GM21529 (cell line): ENCODE results near the gene CCDC57.

Experiments
- ATAC-seq: cut with Tn5 transposase; IDR thresholded peaks from one replicate; pipeline ENCODE4 v1.9.1; 2021; ENCODE audit not compliant: unreplicated experiment

The CCDC57 gene

DNA sequence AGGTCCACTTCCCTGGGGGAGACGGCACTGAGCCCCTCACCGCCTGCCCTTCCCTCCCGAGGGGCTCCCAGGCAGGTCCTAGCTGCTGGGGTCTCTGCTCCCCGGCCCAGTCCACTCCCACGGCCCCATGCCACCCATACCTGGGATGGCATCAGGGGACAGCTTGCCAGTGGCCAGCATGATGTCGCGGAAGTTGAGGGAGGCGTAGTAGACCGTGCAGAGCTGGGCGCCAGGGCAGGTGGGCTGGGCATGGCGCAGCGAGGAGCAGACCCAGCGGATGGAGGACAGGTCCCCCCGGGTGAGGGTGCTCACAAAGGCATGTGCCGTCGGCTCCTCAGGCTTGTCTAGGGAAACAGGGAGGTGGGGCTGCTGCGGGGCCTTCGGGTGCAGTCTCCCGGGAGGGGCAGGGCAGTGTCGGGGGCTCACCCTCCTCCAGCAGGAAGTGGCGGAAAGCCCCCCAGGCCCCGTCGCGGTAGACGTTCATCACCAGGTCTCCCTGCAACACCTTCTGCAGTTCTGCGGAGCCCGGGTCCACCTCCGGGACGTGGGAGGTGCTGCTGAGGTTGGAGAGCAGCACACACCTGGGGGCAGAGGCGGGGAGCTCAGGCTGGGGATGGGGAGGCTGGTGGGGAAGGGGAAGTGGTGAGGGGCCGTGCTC, 128.1 kb downstream of the CCDC57 start:
- no peak for ATAC-seq

DNA sequence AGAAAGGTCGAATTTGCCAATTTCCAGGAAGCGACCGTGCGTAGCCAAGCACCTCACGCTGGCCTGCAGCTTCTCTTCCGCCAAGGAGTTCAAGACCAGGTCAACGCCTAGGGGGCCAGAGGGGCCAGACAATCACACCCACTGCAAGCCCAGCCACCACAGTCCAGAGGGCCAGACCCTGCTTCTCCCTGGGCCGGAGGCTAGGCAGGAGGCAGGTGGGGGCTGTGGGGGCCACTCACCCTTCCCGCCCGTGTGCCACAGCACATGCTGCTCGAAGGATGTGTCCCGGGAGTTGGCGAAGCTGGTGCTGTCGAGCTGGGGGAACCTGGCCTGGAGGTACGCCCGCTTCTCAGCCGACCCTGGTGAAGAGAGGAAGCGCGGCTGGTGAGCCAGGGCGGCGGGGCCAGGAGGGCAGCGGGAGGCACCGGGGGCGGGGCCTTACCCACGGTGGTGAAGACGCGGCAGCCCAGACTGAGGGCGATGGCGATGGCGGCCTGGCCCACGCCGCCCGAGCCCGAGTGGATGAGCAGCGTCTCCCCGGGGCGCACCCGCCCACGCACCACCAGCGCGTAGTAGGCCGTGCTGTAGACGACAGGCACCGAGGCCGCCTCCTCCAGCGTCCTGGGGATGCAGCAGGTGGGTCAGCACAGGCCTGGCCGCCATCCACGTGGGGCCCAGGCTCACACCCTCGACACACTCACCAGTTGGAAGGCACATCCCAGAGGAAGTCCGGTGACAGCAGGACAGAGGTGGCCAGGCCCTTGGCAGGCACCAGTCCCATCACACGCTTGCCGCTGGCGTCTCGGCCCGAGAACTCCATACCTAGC, 128.9 kb downstream of the CCDC57 start:
- ATAC-seq, result no peak

DNA sequence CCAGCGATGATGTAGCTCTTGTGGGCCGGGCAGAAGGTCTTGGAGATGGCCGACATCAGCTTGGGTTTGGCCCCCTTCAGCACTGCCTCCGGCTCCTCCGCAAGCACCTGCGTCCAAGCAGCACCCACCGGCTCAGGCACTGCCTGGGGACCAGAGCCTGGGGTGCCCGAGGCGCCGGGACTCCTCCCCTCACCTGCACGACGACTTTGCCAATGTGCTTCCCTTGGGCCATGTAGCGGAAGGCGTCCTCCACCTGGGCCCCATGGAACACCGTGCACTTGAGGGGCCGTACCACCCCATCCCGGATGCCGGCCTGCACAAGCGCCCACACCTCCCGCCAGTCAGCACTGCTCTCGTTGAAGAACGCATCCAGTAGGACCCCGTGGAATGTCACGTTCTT, 129.6 kb downstream of the CCDC57 start:
- no peak for ATAC-seq

GRCh38 chr17:82082456-82082855, 130.2 kb downstream of the CCDC57 start:
- ATAC-seq, result no peak

DNA sequence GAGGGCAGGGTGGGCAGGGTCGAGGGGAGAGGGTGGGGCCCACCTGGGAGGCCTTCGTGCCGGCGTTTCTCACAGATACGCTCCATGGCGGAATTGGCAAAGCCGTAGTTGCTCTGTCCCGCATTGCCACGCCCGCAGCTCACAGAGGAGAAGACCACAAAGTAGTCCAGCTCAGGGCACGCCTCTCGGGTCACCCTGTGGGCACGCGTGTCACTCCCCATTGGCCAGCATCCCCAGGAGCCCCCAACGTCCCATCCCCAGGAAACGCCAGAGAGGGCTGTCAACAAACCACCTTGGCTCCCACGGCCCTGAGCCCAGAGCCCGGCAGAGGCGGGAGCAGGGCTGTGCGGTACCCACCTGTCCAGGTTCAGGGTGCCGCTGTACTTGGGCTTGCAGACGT, 130.7 kb downstream of the CCDC57 start:
- no peak for ATAC-seq

- ATAC-seq, result no peak
These were observed 131.1 kb downstream of the CCDC57 start for GRCh38 chr17:82081546-82081945.

DNA sequence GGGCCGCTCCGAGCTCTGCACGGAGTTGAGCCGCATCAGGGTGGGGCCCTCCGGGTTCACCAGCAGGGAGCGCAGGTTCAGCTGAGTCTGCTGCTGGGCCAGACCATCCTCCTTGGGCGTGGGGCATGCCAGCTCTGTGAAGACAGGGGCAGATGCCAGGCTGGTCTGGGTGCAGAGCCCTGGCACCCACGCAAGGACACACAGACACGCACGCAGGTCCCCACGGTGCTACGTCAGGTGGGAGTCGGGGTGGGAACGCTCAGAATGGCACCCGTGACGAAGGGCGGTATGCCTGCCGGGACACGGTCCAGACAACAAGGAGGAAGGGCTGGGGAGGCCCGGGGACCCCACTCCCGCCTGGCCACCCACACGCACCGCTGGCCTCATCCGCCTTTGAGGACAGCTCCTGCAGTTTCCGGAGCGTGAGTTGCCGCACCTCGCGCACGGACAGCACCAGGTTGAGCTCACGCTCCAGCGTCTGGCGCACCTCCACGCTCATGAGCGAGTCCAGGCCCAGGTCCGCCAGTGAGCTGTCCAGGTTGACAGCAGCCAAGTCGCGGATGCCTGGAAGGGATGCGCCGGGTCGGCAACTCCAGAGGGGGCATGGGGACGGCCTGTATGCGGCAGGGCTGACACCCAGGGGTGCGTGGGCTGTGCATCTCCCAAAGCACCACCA, 131.7 kb downstream of the CCDC57 start:
- no peak for ATAC-seq

DNA sequence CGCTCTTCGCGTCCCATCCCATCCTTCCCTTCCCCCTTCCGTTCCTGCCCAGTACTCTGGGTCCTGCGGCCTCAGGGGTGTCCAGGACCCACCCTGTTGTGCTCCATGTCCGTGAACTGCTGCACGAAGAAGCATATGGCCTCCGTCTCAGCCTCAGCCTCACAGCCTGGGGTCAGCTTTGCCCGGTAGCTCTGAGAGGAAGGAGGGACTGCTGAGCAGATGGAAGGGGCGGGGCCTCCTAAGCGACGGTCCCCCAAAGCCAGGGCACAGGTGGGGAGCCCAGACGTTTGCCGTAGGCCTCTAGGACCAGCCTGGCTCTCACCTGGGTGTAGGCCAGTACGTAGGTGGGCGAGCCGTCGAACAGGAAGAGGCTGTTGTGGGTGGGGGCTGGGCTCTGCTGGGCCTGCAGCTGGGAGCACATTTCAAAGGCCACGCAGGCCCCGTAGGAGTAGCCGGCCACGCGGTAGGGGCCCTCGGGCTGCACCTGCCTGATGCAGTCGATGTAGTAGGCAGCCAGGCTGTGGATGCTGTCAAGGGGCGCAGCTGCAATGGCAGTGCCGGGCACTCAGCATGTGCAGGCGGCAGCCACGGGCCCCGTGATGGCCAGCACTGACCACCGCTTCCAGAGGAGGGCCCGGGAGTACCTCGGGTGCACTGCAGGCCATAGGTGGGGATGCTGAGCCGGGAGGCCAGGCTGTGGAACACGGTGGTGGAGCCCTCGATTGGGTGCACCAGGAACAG, 132.4 kb downstream of the CCDC57 start:
- no peak for ATAC-seq

DNA sequence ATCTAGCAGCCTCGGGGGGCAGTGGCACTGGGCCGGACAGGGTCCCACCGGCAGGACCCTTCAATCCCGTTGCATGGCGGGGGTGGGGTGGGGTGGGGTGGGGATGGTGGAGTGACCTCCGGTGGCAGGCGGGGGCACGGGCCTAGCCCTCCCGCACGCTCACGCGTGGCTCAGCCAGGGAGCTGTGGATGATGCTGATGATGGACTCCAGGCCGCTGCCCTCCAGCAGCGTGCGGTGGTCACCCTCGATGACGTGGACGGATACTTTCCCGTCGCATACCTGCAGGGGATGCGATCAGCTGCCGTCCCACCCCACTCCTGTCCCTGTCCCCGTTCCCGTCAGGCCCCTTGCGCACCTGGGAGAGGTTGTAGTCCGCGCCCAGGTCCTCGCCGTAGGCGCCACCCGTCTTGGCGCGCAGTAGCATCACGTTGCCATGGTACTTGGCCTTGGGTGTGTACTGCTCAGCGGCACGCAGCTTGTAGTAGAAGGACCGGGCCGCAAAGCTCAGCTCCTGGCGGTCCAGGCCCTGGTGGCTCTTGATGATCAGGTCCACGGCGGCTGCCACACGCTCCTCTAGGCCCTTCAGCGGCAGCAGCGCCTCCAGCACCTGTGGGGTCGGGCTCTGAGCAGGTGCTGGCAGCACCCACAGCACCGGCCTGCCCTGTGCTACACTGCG, 133.5 kb downstream of the CCDC57 start:
- ATAC-seq, result no peak

GRCh38 chr17:82078433-82078832, 134.2 kb downstream of the CCDC57 start:
- ATAC-seq, result no peak

DNA sequence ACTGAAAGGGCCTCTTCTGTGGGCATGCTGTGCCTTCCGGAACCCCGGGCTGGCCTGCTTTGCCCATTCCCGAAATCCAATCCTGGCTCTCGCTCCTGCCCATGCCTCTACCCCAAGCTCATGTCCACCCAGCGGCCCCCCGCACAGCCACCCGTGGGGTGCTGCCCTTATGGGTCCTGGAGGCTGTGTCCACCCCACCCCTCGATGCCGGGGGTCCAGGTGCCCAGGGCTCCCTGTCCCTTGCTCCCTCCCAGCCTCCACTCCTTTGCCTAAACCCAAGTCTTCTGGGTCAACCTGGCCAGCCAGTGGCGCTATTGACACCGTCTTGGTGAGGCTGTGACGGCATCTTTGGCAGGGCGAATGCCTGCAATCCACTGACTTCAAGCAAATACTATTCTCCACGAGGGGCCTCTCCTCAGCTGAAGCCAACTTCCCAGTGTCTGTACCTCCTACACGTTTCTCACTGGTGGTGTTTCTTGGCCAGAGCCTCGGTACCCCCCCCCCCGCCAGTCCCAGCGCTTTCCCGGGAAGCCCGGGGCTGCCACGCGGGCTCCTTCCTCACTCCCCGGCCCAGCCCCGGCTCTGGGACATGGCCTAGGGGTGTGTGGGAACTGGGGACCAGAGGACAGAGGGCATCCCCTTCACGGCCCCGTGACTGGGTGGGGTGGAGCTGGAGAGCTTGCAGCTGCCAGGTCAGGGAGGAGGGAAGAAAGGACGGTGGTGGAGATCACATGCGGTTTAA, 134.9 kb downstream of the CCDC57 start:
- ATAC-seq, result no peak

- no peak for ATAC-seq
These were observed 135.7 kb downstream of the CCDC57 start for GRCh38 chr17:82076785-82077591.

- ATAC-seq, result no peak
These were observed 136.4 kb downstream of the CCDC57 start for GRCh38 chr17:82076018-82076784.

GRCh38 chr17:82073446-82073845, 139.2 kb downstream of the CCDC57 start:
- no peak for ATAC-seq

GRCh38 chr17:82072827-82073226, 139.8 kb downstream of the CCDC57 start:
- no peak for ATAC-seq

- ATAC-seq, result no peak
These were observed 142.0 kb downstream of the CCDC57 start for GRCh38 chr17:82070611-82071010.

DNA sequence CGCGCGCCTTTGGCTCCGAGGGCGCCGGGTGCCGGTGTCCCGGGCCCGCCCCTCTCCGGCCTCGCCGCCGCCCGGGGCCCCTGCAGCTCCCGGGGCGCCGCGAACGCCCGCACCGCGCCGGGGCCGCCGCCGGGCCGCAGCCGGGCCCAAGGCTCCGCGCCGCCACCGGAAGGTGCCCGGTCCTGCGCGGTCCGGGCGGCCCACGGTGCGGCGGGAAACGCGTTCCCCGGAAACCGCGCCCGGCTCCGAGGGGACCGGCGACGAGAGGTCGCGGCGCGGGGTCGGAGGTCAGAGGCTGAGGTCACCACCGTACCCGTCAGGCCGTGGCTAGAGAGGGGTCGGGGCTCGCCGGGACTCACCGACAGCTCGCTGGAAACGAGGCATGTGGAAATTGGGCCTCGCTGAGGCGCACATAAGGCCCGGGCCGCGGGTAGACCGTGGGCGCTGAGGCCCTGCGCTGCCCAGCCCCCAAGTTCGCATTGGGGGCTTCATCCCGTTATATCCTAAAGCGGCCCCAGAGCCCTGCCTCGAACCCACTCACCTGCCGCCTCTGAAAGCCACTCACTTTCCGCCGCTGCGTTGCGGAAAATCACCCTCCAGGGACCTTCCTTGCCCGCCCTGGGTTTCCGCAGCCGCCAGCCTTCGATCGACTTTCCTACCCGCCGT, 146.9 kb downstream of the CCDC57 start, which contains the start of gene DUS1L:
Gene DUS1L (minus strand): TSS at position 167 of the 666 bp plus-strand sequence. CDS start 745 bp downstream, outside the sequence.
- ATAC-seq, result peak; percentile 62

GRCh38 chr17:82065193-82065637, 147.4 kb downstream of the CCDC57 start:
- peak; percentile 26 for ATAC-seq
